Mucosa of stomach (tissue), 1 donor: ENCODE measurements around the gene ATG10.
A peak's percentile ranks its signal among the peaks of the same experiment; 100 is the strongest.
"Not testable (repeated sequence)": the region's sequence is repeated elsewhere in the genome, so short reads cannot be mapped to it uniquely, and the experiment has no call there.

Source experiments
- H3K27me3 ChIP-seq: one replicate; pipeline ENCODE4 v1.7.0; 2013; ENCODE audit warnings: mild to moderate bottlenecking, low read length; ENCODE audit not compliant: control insufficient read depth, insufficient read depth
- H3K36me3 ChIP-seq: one replicate; pipeline ENCODE4 v1.7.0; 2013; ENCODE audit warnings: low read length; ENCODE audit not compliant: control insufficient read depth, insufficient read depth
- H3K4me1 ChIP-seq: one replicate; pipeline ENCODE4 v1.7.0; 2013; ENCODE audit warnings: mild to moderate bottlenecking, low read length; ENCODE audit not compliant: control insufficient read depth, insufficient read depth
- H3K4me3 ChIP-seq: one replicate; pipeline ENCODE4 v1.7.0; 2013; ENCODE audit warnings: low read length
- H3K9ac ChIP-seq: one replicate; pipeline ENCODE4 v1.7.0; 2013; ENCODE audit warnings: mild to moderate bottlenecking, low read length, moderate library complexity
- H3K9me3 ChIP-seq: one replicate; pipeline ENCODE4 v1.7.0; 2013; ENCODE audit warnings: mild to moderate bottlenecking, low read length, moderate library complexity; ENCODE audit not compliant: control insufficient read depth
- donor health status: Pancreatic carcinoma.

ATG10 gene

DNA sequence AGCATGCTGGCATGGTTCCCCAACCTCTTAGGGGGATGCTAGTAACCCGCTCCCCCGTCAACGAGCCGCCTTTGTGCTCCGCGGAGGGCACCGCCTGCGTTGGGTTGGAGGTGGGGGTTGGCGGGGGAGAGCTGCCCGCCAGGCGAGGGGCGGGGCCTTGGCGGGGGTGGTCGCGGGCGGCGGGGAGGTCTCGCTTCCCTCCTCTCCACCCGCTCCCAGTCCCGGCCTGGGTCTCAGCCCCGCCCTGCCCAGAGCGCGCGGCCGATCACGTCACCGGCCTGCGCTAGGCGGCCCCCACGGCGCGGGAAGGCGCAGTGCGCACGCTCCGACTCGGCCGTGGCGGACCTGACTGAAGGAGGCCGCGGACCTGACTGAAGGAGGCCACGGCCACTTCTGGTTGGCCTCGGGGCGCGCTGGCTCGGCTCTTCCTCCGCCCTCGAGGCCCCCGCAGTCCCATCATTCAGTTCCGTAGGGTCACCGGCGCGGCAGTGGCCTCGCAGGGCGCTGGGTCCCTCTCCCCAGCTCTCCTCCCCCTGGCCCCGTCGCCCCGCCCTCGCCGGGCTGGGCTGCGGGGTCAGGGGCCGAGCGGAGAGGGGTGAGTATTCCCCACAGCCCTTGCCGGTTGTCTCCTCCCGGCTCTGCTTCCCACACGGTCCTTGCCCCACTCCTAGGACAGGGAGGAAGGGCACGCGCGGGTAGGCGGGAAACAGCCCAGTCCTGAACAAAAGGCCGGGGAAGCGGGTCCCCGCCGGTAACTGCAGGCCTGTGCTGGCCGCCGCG is at the start of gene ATG10:
Gene ATG10, plus strand, starts transcription at position 312 of the 780 bp plus-strand sequence. CDS start 15,548 bp downstream, outside the sequence.
- H3K36me3 ChIP-seq, result no peaks in the 10 kb centered on the region

DNA sequence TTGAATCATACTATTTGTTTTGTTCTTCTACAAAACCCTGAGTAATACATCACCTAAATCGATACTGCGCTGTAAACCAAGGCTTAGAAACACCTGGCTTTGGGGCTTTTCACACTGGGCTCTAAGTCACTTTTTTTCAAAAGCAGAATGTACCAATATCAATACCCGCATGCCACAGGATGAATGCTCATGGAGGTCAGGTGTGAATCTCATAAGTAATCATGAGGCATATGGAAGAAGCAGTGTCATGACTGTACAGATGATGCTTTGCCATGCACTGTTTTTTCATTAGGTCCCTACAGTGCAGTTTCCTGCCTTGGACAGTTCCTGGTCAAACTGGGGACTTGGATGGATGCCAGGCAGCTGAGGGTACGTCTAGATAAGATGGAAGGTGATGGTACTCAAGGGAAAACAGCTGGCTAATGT is 49.0 kb upstream of the ATG10 start:
- no peak overlapping the region for H3K9ac ChIP-seq
- no peak overlapping the region for H3K4me3 ChIP-seq
- no peaks in the 10 kb centered on the region for H3K27me3 ChIP-seq
- no peaks in the 10 kb centered on the region for H3K9me3 ChIP-seq
- H3K4me1 ChIP-seq, result no peaks in the 10 kb centered on the region
- no peaks in the 10 kb centered on the region for H3K36me3 ChIP-seq

More for the DNA sequence above, at the start of gene ATG10:
- Histone ChIP-seq H3K4me3 (peak within 1 kb of the TSS; percentile 97), H3K27me3 (no peaks in the 10 kb centered on the region), H3K9me3 (no peaks in the 10 kb centered on the region), H3K4me1 (peaks cover 4% of the 10 kb centered on the region), H3K9ac (peak within 1 kb of the TSS; percentile 98)

DNA sequence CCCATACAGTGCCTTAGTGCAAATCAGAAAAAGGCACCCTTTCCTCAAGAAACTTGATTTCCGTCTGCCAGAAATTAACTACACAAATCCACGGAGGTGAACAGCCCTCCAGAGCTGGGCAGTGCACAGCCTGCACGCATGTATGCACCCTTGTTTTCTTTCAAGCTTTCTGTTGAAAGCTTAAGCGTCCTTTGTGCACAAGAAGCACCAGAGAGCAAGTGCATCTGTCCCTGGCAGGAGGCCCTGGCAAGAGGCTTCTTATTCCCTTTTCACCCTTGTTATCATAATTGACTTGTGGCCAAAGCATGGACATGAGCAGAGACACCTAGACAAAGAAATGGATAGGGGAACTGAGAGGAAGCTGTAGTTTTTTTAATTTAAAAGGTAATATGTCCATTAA is 47.4 kb upstream of the ATG10 start:
- no peaks in the 10 kb centered on the region for H3K9me3 ChIP-seq
- no peaks in the 10 kb centered on the region for H3K4me1 ChIP-seq
- no peaks in the 10 kb centered on the region for H3K27me3 ChIP-seq
- no peaks in the 10 kb centered on the region for H3K36me3 ChIP-seq
- H3K9ac ChIP-seq, result no peak overlapping the region
- H3K4me3 ChIP-seq, result no peak overlapping the region

DNA sequence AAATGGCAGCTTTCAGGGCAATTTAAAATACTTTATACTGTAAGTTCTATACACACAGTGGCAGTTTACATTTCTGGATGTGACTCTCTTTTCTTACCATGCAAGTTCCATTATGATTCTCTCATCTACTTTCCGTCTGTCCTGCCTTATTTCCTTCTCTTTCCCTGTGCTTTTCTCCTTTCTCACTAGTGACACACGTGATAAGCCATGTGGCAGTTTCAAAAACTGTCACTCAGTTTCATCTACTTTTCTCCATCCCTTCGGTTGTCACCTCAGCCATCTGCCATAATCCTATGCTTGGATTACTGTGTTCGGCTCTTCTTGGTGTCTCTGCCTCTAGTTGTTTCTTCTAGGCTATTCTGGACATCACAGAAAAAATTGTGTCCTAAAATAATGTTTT is 46.8 kb upstream of the ATG10 start:
- Histone ChIP-seq H3K9me3 (no peaks in the 10 kb centered on the region), H3K4me3 (no peak overlapping the region), H3K27me3 (no peaks in the 10 kb centered on the region), H3K36me3 (no peaks in the 10 kb centered on the region), H3K4me1 (no peaks in the 10 kb centered on the region), H3K9ac (no peak overlapping the region)

DNA sequence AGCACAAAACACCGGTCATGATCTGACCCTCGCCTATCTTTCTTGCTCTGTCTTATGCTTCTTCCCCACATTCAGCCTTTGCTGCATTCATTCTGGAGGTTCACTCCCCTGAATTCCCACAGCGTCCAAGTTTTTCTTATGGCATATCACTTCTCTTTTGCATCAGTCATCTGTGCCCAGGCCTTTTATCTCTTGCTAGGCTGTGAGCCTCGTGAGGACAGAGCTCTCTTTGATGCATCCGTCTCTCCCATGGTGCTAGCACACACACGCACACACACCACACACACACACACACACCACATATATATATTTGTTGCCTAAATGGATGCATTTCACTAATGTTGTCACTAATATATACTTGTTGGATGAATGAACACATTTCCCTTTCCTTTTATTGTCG is 45.8 kb upstream of the ATG10 start:
- H3K4me1 ChIP-seq, result no peaks in the 10 kb centered on the region
- no peaks in the 10 kb centered on the region for H3K36me3 ChIP-seq
- no peaks in the 10 kb centered on the region for H3K27me3 ChIP-seq
- no peak overlapping the region for H3K9ac ChIP-seq
- H3K4me3 ChIP-seq, result no peak overlapping the region
- no peaks in the 10 kb centered on the region for H3K9me3 ChIP-seq

DNA sequence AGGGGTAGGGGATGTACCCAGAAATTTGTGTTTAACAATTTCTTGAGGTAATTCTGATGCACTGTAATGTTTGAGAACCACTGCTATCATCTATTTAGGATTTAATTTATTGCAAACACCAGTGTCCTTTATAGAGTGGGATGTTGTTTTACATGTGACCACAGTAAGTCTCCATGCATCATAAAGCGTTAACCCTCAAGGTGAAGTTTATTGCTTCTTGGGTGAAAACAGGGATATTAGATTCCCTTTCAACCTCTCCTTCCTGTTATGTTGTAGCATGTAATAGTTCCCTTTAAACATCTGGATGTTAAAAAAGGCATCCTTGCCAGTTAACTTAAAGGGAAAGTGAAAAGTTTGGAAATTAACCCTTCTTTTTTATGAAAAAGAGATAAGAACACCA is 35.8 kb upstream of the ATG10 start:
- Histone ChIP-seq H3K4me3 (no peak overlapping the region), H3K36me3 (no peaks in the 10 kb centered on the region), H3K9ac (no peak overlapping the region), H3K4me1 (no peaks in the 10 kb centered on the region), H3K9me3 (no peaks in the 10 kb centered on the region), H3K27me3 (no peaks in the 10 kb centered on the region)

DNA sequence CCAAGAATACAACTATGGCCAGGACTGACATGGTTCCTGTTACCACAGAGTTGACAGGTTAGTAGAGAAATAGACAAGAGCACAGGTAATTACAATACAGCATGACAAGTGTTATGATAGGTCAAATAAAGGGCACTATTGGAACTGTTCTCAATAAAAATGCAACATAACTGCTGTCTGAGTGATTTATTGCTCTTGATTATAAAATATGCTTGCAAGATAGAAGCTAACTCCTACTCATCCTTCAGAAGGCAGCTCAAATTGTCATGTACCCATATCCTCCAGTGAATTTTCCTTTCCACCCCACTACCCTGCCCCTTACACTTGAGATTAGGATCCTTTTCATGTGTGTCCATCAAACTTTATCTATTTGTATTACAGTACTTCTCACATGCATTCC is 35.1 kb upstream of the ATG10 start:
- H3K9me3 ChIP-seq, result no peaks in the 10 kb centered on the region
- H3K4me3 ChIP-seq, result no peak overlapping the region
- no peaks in the 10 kb centered on the region for H3K4me1 ChIP-seq
- no peak overlapping the region for H3K9ac ChIP-seq
- no peaks in the 10 kb centered on the region for H3K27me3 ChIP-seq
- no peaks in the 10 kb centered on the region for H3K36me3 ChIP-seq

DNA sequence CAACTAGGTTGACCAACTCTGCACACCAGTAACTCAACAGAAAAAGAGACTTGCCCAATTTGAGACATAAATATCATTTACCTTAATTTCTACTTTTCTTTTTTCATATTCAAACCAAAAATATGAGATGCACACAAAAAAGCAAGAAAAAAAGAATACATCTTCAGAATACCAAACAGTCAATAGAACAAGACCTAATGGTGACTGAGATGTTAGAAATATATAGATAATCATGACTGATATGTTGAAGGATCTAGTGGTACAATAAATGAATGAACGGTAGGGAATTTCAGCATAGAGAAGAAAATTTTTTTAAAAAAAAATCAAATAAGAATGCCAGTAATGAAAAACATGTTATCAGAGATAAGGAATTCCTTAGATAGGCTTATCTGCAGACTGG is 29.1 kb upstream of the ATG10 start:
- Histone ChIP-seq H3K36me3 (no peaks in the 10 kb centered on the region), H3K4me1 (no peaks in the 10 kb centered on the region), H3K4me3 (no peak overlapping the region)

DNA sequence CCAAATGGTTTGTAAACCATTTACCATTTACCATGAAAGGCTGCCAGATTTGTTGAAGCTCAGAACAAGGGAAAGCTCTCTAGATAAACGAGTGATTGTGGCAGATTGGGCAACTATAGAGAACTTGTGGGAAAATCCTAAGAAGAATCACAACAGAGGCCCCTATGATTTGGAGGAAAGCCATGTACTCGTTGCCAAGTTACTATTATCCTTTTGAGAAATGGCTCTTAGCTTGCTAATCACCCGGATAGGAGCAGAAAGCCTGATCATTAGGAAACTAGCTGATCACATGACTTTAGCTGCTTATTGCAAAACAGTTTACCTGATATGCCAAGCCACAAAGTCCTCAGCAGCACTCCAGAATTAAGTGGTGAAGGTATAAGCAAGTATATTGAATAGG is 23.5 kb upstream of the ATG10 start:
- H3K4me1 ChIP-seq, result no peaks in the 10 kb centered on the region
- H3K36me3 ChIP-seq, result no peaks in the 10 kb centered on the region
- H3K4me3 ChIP-seq, result no peak overlapping the region
- no peak overlapping the region for H3K9ac ChIP-seq
- no peaks in the 10 kb centered on the region for H3K9me3 ChIP-seq
- no peaks in the 10 kb centered on the region for H3K27me3 ChIP-seq

More for the DNA sequence above, 29.1 kb upstream of the ATG10 start:
- Histone ChIP-seq H3K9ac (no peak overlapping the region), H3K27me3 (no peaks in the 10 kb centered on the region), H3K9me3 (peaks cover 4% of the 10 kb centered on the region)

DNA sequence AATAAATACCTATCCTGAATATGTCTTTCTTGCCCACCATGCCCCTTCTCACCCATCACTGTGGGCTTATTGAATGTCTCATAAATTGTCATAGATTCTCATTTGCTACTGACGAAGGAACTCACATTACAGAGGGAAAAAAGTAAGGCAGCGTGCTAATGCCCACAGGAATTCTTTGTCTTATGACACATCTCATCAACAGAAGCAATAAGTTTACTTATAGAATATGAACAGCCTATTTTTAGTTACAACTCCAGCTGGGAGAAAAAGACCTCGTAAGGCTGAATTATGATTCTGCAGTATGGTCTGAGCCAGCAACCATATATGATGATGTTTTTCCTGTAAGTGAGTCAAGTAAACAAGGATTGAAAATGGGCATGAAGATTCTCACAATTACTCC is 22.4 kb upstream of the ATG10 start:
- Histone ChIP-seq H3K4me3 (no peak overlapping the region), H3K9me3 (no peaks in the 10 kb centered on the region), H3K36me3 (no peaks in the 10 kb centered on the region), H3K9ac (no peak overlapping the region), H3K27me3 (no peaks in the 10 kb centered on the region), H3K4me1 (no peaks in the 10 kb centered on the region)

DNA sequence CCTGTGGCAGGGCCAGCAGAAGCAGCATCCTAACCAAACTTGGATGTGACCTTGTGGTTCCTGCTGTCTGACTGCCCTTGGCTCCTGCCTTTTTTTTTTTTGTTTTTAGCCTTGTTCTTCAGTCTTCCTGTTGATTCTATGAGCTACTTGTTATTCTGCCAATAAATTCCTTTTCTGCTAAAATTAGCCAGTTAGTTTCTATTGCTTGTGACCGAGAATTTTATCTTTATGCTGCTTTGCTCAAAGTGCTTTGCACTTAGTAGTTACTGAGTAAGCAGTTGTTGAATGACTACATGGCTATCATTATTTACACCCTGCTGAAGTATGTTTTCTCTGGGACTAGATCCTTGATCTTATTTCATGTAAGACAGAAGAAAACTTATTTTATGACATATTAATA is 20.8 kb upstream of the ATG10 start:
- Histone ChIP-seq H3K36me3 (no peaks in the 10 kb centered on the region), H3K4me3 (no peak overlapping the region), H3K9ac (no peak overlapping the region), H3K27me3 (no peaks in the 10 kb centered on the region), H3K9me3 (no peaks in the 10 kb centered on the region), H3K4me1 (no peaks in the 10 kb centered on the region)

DNA sequence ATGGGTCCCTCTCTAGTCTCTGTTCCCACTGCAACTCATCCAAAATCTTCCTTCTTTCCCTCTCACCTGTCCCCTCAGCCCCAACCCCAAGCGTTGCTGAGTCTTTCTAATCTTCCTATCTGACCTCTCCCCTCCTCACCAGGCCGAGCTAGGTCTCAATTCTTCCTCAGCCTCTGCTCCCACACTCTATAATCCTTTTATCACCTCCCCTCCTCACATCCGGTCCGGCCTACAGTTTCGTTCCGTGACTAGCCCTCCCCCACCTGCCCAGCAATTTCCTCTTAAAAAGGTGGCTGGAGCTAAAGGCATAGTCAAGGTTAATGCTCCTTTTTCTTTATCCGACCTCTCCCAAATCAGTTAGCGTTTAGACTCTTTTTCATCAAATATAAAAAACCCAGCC is 17.0 kb upstream of the ATG10 start:
- not testable (repeated sequence) for H3K27me3 ChIP-seq, H3K36me3 ChIP-seq, H3K9me3 ChIP-seq, H3K9ac ChIP-seq, H3K4me3 ChIP-seq, H3K4me1 ChIP-seq

DNA sequence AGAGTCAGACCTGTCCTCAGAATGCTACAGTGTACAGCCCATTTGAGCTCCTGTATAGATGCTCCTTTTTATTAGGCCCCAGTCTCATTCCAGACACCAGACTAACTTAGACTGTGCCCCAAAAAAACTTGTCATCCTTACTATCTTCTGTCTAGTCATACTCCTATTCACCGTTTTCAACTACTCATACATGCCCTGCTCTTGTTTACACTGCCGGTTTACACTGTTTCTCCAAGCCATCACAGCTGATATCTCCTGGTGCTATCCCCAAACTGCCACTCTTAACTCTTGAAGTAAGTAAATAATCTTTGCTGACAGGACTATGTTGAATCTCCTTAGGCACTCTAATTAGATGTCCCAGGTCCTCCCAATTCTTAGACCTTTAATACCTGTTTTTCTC is 13.7 kb upstream of the ATG10 start:
- H3K9ac ChIP-seq, H3K4me3 ChIP-seq, H3K9me3 ChIP-seq, H3K36me3 ChIP-seq, H3K27me3 ChIP-seq, H3K4me1 ChIP-seq: not testable (repeated sequence)
